Transverse colon (tissue), 4 donors: ENCODE data around the gene RFPL3. TPM values are rescaled to one million over a fixed set of nuclear protein-coding genes. Genes with fewer than 3 reads are reported as not detected.

Experiments
- DNase-seq: peaks from one replicate; pipeline ENCODE4 v3.0.0-alpha.2; 2019
- H3K27ac ChIP-seq, 4 donors: fragments of 200-600 bp; sonication (generic); 2 replicates each; pipeline ENCODE4 v1.5.1; 2016 to 2018; ENCODE audit warnings: inconsistent platforms in 4 of 4
- H3K27me3 ChIP-seq: fragments of 200-600 bp; sonication (generic); 2 replicates; pipeline ENCODE4 v1.5.1; 2017; ENCODE audit warnings: inconsistent platforms
- H3K36me3 ChIP-seq, 4 donors: fragments of 200-600 bp; sonication (generic); 2 replicates each; pipeline ENCODE4 v1.5.1; 2017 to 2019; ENCODE audit warnings: inconsistent platforms in 4 of 4
- H3K4me1 ChIP-seq, 4 donors: fragments of 200-600 bp; sonication (generic); 2 replicates each; pipeline ENCODE4 v1.5.1; 2017 to 2020; ENCODE audit warnings: inconsistent platforms in 4 of 4
- H3K4me3 ChIP-seq, 4 donors: fragments of 200-600 bp; sonication (generic); 1 replicate in 1 of 4; 2 replicates in 3 of 4; pipeline versions ENCODE4 v1.5.1 to v1.6.1; 2017 to 2019; ENCODE audit warnings: inconsistent platforms in 4 of 4
- H3K9me3 ChIP-seq, 2 donors: fragments of 200-600 bp; sonication (generic); 2 replicates each; pipeline ENCODE4 v1.5.1; 2017 to 2019; ENCODE audit warnings: inconsistent platforms in 2 of 2
- EP300 ChIP-seq: sonication (generic); formaldehyde crosslinking; IDR thresholded peaks from one replicate; pipeline ENCODE4 v1.6.1; 2017; ENCODE audit warnings: antibody characterized with exemption, low read depth
- POLR2A ChIP-seq: fragments of 450-650 bp; IDR thresholded peaks from one replicate; pipeline ENCODE4 v1.6.1; 2016; ENCODE audit warnings: antibody characterized with exemption, mild to moderate bottlenecking, moderate library complexity
- POLR2AphosphoS5 ChIP-seq, 3 donors: sonication (generic); formaldehyde crosslinking; IDR thresholded peaks; one replicate each; pipeline ENCODE4 v1.6.1; 2016; ENCODE audit warnings: antibody characterized with exemption in 3 of 3
- WGBS, 2 donors: methylation state at CpG; one replicate each; pipeline ENCODE4 v1.1.5; 2018; ENCODE audit warnings: low coverage in 1 of 2; 5-methylcytosine and 5-hydroxymethylcytosine counted together
- in situ Hi-C, 4 donors: fragments of 200-750 bp; cut with MboI; loops; one replicate each; pipeline versions ENCODE4 v1.15.0 to v1.15.1; 2017; ENCODE audit warnings: low sequenced_read_pairs in 3 of 4, low pct_ligation_motif_present in 1 of 4, low pct_unique_long_range_greater_than_20kb in 1 of 4
- intact Hi-C: fragments of 100-400 bp; cut with DNase I; formaldehyde crosslinking; loops from one replicate; pipeline ENCODE4 v1.15.1; 2023; ENCODE audit warnings: low total_unique reads
- small RNA-seq, 4 donors: library from RNA; depleted of rRNA; stranded (forward); fragments of <200 nt; gene quantifications; one replicate each; pipeline ENCODE3, GENCODE V24; 2016
- total RNA-seq, 4 donors: library from RNA; depleted of rRNA; stranded (reverse); fragments of >200 nt; gene quantifications; one replicate each; pipeline ENCODE4 v1.1.0, GENCODE V29; 2016
- TF ChIP-seq, protein P1 (sequence below), 5 experiments: fragments of 200-600 bp in 3 of 5; fragments of 450-650 bp in 2 of 5; sonication (generic) in 3 of 5; IDR thresholded peaks; 1 replicate in 2 of 5; 2 replicates in 3 of 5; pipeline ENCODE4 v1.5.1; 2016 to 2017; ENCODE audit warnings: antibody characterized with exemption in 5 of 5, inconsistent platforms in 3 of 5, mild to moderate bottlenecking in 2 of 5, moderate library complexity in 1 of 5

RFPL3 gene
- total RNA-seq, 4 donors from 2014 or later = not detected

DNA sequence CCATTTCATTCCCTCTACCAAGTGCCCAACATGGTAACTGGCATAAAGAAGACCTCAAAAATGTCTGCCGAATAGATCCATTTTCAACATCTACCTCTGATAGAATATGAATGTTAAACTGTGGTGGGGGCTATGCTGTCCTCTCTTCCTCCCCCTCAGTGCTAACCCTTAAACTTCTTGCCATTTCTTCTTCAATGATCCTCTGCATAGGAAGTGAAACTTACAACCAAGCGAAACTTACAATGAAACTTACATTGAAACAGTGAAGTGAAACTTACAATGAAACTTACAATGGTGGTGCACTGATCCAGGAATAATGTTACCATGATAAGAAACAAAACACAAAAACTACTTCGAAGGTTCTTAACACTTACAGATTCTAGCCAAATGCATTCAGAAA, 49.6 kb downstream of the RFPL3 start:
- in situ Hi-C loops (no loop called here), intact Hi-C loops (no loop called here)
- WGBS, 2 donors = 75 to 77% methylated on average over 2 to 3 of the region's 3 CpGs
- Histone ChIP-seq H3K36me3 (peaks cover 0 to 47% (median 13%) of the 10 kb centered on the region in 4 donors), H3K4me1 (peaks cover 9 to 45% (median 15%) of the 10 kb centered on the region in 4 donors), H3K4me3 (no peak overlapping the region), H3K27me3 (no peaks in the 10 kb centered on the region), H3K9me3 (no peaks in the 10 kb centered on the region), H3K27ac (peak overlapping the region in 1 of 4 donors; percentile 17)
- DNase-seq = no peak
- TF ChIP-seq POLR2A = no peak
- TF ChIP-seq EP300 = no peak
- TF ChIP-seq, protein P1, sequence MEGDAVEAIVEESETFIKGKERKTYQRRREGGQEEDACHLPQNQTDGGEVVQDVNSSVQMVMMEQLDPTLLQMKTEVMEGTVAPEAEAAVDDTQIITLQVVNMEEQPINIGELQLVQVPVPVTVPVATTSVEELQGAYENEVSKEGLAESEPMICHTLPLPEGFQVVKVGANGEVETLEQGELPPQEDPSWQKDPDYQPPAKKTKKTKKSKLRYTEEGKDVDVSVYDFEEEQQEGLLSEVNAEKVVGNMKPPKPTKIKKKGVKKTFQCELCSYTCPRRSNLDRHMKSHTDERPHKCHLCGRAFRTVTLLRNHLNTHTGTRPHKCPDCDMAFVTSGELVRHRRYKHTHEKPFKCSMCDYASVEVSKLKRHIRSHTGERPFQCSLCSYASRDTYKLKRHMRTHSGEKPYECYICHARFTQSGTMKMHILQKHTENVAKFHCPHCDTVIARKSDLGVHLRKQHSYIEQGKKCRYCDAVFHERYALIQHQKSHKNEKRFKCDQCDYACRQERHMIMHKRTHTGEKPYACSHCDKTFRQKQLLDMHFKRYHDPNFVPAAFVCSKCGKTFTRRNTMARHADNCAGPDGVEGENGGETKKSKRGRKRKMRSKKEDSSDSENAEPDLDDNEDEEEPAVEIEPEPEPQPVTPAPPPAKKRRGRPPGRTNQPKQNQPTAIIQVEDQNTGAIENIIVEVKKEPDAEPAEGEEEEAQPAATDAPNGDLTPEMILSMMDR (IDR thresholded peaks at IDR 0.05) = no peak
- no peak for TF ChIP-seq POLR2AphosphoS5 (IDR thresholded peaks at IDR 0.05)

DNA sequence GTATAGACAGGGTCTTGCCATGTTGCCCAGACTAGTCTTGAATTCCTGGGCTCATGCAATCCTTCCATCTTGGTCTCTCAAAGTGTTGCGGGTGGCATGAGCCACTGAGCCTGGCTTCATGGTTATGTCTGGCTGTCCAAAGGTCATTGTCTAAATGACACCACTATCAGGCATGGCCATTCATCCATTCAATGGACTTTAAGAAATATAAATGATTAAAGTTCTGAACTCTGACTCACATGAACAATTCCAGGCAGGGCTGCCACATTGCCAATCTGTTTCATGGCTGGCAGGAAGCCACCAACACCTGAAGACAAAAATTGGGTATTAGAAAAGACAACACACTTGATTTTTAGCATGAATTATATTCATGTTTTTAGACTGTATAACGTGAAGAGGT, 50.3 kb downstream of the RFPL3 start:
- intact Hi-C loops = no loop called here
- peak; percentile 17 for DNase-seq
- peak overlapping the region in 2 of 4 donors; percentile 1 to 17 for H3K27ac ChIP-seq
- in situ Hi-C loops = no loop called here
- peaks cover 9 to 49% (median 16%) of the 10 kb centered on the region in 4 donors for H3K4me1 ChIP-seq
- H3K4me3 ChIP-seq = no peak overlapping the region
- TF ChIP-seq POLR2AphosphoS5 (IDR thresholded peaks at IDR 0.05) = no peak
- no peak for TF ChIP-seq EP300
- TF ChIP-seq POLR2A = no peak
- TF ChIP-seq, protein P1 (IDR thresholded peaks at IDR 0.05) = no peak
- no peaks in the 10 kb centered on the region for H3K27me3 ChIP-seq
- H3K36me3 ChIP-seq = peaks cover 0 to 41% (median 13%) of the 10 kb centered on the region in 4 donors
- WGBS, 2 donors = 50% methylated on average over 2 of the region's 2 CpGs; no CpG with 5 or more reads in 1 of the 2 donors
- no peaks in the 10 kb centered on the region for H3K9me3 ChIP-seq

DNA sequence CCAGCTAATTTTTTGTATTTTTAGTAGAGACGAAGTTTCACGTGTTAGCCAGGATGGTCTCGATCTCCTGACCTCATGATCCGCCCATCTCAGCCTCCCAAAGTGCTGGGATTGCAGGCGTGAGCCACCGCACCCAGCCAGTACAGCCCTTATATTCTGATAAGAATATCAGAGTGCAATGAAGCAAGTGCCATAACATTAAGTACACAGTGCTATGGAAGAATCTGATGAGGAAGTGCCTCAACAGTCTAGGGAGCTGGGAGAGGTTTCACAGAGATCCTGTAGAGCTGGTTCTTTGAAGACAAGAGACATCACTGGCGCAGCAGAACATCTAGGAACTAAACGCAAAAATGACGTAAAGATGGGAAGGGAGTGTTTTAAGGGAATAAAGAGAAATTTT, 52.3 kb downstream of the RFPL3 start:
- H3K36me3 ChIP-seq = peaks cover 0 to 23% (median 7%) of the 10 kb centered on the region in 4 donors
- peaks cover 9 to 49% (median 16%) of the 10 kb centered on the region in 4 donors for H3K4me1 ChIP-seq
- DNase-seq = peak; percentile 68
- intact Hi-C loops = loop anchor here (5.0 kb wide), 1 partner anchor 62 kb away; the partner anchor contains the start of gene FBXO7
- peak overlapping the region; percentile 76 to 89 (median 85) for H3K27ac ChIP-seq
- TF ChIP-seq POLR2AphosphoS5 (IDR thresholded peaks at IDR 0.05) (peak in 2 of 3 donors; percentile 28 to 69), POLR2A (peak; percentile 41), EP300 (no peak)
- H3K4me3 ChIP-seq = peak overlapping the region in 1 of 4 donors; percentile 81
- 51 to 63% methylated on average over 3 to 9 of the region's 9 CpGs for WGBS, 2 donors
- in situ Hi-C loops = loop anchor here in 1 of 4 donors (10.0 kb wide), 1 partner anchor 65 kb away; the partner anchor contains the start of gene FBXO7
- H3K27me3 ChIP-seq = no peaks in the 10 kb centered on the region
- H3K9me3 ChIP-seq = no peaks in the 10 kb centered on the region

DNA sequence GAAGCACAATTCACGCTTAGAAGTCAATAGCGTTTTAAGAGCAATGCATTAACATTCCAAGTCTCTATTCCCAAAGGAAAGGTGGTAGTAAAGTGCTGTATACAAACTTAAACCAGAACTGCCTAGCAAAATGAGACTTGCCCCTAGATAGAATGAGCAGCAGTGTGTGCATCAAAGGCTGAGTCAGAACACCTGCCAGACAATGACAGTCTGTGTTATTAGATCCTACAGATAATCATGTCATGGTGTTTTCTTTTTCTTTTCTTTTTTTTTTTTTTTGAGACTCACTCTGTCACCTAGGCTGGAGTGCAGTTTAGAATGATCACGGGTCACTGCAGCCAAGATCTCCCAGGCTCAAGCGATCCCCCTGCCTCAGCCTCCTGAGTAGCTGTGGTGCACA, 52.8 kb downstream of the RFPL3 start:
- no peaks in the 10 kb centered on the region for H3K9me3 ChIP-seq
- no peaks in the 10 kb centered on the region for H3K27me3 ChIP-seq
- in situ Hi-C loops = loop anchor here in 1 of 4 donors (10.0 kb wide), 1 partner anchor 64 kb away; the partner anchor contains the start of gene FBXO7
- peaks cover 0 to 18% (median 5%) of the 10 kb centered on the region in 4 donors for H3K36me3 ChIP-seq
- TF ChIP-seq POLR2A = no peak
- TF ChIP-seq, protein P1 (IDR thresholded peaks at IDR 0.05) = no peak
- no peak for TF ChIP-seq POLR2AphosphoS5 (IDR thresholded peaks at IDR 0.05)
- TF ChIP-seq EP300 = no peak
- no peak for DNase-seq
- 54 to 55% methylated on average over 4 of the region's 4 CpGs for WGBS, 2 donors
- H3K4me3 ChIP-seq = peak overlapping the region in 2 of 4 donors; percentile 75 to 81
- peaks cover 9 to 49% (median 16%) of the 10 kb centered on the region in 4 donors for H3K4me1 ChIP-seq
- intact Hi-C loops = loop anchor here (5.0 kb wide), 1 partner anchor 62 kb away; the partner anchor contains the start of gene FBXO7
- peak overlapping the region; percentile 76 to 89 (median 85) for H3K27ac ChIP-seq

Small RNA genes lying within 50 kb of the gene (small RNA-seq; reads per million reads assigned to genes)
- gene AL021937.2 = 0 reads per million in 4 donors
- gene IGLVIVOR22-2 = 0 reads per million in 4 donors
- gene RF02171 = 0 reads per million in 4 donors
- gene RF02172 = 0 reads per million in 4 donors

Other genes starting within 250 kb of the RFPL3 start
- gene C22orf42, start 198.6 kb upstream of the RFPL3 start, total RNA-seq = not detected
- not detected for gene RFPL2, start 152.8 kb upstream of the RFPL3 start, total RNA-seq
- gene SLC5A4, start 102.5 kb upstream of the RFPL3 start, total RNA-seq = under 1 TPM in 1 of 4 donors, not detected in 3; 0.41 TPM
- 100 to 1,000 TPM in 1 of 4 donors, 10 to 100 TPM in 3; 55.4 to 104 (median 84.0) TPM for gene RTCB, start 54.4 kb downstream of the RFPL3 start, total RNA-seq
- gene BPIFC, start 106.6 kb downstream of the RFPL3 start, total RNA-seq = not detected
- 10 to 100 TPM; 70.3 to 80.1 (median 76.4) TPM for gene FBXO7, start 116.9 kb downstream of the RFPL3 start, total RNA-seq